GM12891 (cell line): ENCODE results near the gene SEC31A.
A peak's percentile ranks its signal among the peaks of the same experiment; 100 is the strongest.
"Not testable (repeated sequence)": the region's sequence is repeated elsewhere in the genome, so short reads cannot be mapped to it uniquely, and the experiment has no call there.

Source experiments
- DNase-seq: peaks from one replicate; pipeline ENCODE4 v3.0.0; 2011; ENCODE audit warnings: low spot score; ENCODE audit not compliant: insufficient read length
- FAIRE-seq: peaks from 2 replicates; lab custom pipeline; 2011; peaks lifted over from hg19 to GRCh38; lab: Jason Lieb, UNC
- PAX5 ChIP-seq: IDR thresholded peaks from 2 replicates; pipeline ENCODE4 v1.6.1; 2011; ENCODE audit warnings: low read length, moderate library complexity, mild to moderate bottlenecking; ENCODE audit not compliant: insufficient read depth, severe bottlenecking
- POLR2A ChIP-seq: IDR thresholded peaks from 2 replicates; pipeline ENCODE4 v1.6.1; 2011; ENCODE audit warnings: low read depth, low read length, control low read depth
- POLR2AphosphoS5 ChIP-seq: IDR thresholded peaks from 2 replicates; pipeline ENCODE4 v1.6.1; 2011; ENCODE audit warnings: low read depth, low read length, control low read depth
- POU2F2 ChIP-seq: IDR thresholded peaks from 2 replicates; pipeline ENCODE4 v1.6.1; 2011; ENCODE audit warnings: low read depth, mild to moderate bottlenecking, control low read depth, low read length, moderate library complexity
- SPI1 ChIP-seq: IDR thresholded peaks from 2 replicates; pipeline ENCODE4 v1.6.1; 2011; ENCODE audit warnings: low read depth, low read length, control low read depth
- TAF1 ChIP-seq: IDR thresholded peaks from 2 replicates; pipeline ENCODE4 v1.6.1; 2011; ENCODE audit warnings: low read depth, low read length, control low read depth

SEC31A gene

DNA sequence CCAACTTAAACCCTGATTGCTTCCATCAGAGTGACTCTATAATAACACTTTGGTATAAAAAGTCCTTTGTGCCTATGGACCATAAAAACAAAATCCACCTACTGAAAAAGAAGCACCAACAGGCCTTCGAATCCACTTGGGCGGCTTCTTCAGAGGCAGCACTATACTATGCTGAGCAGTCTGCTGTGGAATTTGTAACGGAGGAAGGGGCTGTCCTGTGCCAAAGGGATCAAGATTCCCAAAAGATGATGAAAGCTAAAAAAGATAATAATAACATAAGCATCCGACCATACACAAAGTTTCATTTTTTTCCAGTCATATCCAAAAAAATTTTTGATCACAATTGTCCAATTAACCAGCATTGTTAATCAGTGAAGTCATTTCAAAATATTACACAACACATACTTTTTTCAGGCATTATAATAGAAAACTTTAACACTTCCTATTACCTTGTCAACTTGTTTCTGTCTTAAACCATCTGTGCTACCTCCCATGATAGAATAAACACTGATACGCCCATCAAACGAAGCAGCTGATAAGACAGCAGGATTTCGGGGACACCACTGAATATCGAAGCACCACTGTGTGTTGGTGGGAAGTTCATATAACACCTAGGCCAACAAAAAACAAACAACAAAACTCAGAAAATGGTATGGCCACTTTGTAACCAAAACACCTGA lies 24.1 kb downstream of the SEC31A start:
- DNase-seq (no peak), FAIRE-seq (no peak)

DNA sequence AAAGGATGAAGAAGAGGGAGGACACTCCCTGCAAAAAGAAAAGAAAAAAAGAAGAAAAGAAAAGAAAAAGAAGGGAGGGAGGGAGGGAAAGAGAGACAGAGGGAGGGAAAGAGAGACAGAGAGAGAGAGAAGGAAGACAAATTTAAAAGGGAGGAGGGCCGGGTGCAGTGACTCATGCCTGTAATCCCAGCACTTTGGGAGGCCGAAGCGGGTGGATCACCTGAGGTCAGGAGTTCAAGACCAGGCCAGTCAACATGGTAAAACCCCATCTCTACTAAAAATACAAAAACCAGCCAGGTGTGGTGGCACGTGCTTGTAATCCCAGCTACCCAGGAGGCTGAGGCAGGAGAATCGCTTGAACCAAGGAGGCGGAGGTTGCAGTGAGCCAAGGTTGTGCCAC lies 24.9 kb downstream of the SEC31A start:
- not testable (repeated sequence) for FAIRE-seq, DNase-seq

More for the DNA sequence above, 24.1 kb downstream of the SEC31A start:
- TF ChIP-seq TAF1 (no peak), POLR2A (no peak), POLR2AphosphoS5 (no peak), PAX5 (no peak), SPI1 (no peak), POU2F2 (no peak)

DNA sequence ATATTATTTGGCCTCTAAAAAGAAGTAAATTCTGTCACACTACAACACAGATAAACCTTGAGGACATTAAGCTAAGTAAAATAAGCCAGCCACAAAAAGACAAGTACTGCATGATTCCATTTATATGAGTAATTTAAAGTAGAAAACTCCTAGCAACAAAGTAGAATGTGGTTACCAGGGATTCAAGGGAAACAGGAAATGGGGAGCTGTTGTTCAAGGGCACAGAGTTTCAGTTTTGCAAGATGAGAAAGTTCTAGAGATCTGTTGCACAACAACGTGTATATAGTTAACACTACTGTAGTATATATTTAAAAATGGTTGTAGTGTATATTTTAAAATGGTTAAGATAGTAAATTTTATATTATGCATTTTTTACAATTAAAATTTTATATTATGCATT lies 25.4 kb downstream of the SEC31A start:
- peak; percentile 23 for FAIRE-seq
- TF ChIP-seq TAF1 (no peak), POLR2AphosphoS5 (no peak), POU2F2 (no peak), POLR2A (no peak), PAX5 (no peak), SPI1 (peak; percentile 56)
- DNase-seq = no peak

DNA sequence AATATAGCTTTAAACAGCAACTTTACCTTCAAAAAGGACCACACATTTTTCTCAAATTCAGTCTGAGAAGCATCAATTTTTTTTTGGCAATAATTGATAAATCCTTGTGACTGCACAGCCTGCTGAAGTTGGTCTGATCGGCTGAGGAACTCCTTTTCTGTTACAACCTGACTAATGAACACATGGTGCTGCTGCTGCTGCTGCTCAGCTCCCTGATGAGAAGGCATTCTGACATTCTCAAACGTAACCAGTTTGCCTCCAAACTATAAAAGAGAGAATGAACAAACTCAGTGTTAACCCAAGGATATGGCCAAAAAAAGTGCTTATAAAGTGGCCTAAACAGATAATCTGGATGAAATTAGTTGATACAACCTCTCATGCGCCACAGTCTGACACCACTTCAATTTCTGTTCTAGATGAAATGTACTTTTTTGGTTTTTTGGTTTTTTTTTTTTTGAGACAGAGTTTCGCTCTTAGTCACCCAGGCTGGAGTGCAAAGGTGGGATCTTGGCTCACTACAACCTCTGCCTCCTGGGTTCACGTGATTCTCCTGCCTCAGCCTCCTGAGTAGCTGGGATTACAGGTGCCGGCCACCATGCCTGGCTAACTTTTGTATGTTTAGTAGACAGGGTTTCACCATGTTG lies 26.5 kb downstream of the SEC31A start:
- DNase-seq = no peak
- FAIRE-seq = peak; percentile 69
- TF ChIP-seq POLR2A (no peak), TAF1 (no peak), POLR2AphosphoS5 (no peak), POU2F2 (no peak), PAX5 (no peak), SPI1 (no peak)

DNA sequence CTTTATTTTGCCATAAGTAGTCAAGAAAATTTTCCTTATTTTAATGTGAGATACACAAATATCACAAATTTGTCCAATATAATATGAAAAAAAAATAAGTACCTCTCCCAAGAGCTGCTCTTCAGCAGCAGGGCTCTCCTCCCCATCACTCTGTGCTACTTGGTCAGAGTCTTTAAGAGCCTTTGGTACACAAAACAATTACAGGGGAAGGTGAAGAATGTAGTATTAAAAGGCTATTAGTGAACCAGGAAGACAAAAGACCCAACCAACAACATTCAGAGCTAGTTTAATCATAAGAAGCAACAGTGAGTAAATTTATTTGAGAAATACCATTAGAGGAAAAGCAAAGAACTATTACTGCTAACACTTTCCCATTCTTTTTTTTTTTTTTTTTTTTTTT lies 29.4 kb downstream of the SEC31A start:
- FAIRE-seq (no peak), DNase-seq (no peak)
- TF ChIP-seq PAX5 (no peak), TAF1 (no peak), POU2F2 (no peak), POLR2AphosphoS5 (no peak), SPI1 (no peak), POLR2A (no peak)

DNA sequence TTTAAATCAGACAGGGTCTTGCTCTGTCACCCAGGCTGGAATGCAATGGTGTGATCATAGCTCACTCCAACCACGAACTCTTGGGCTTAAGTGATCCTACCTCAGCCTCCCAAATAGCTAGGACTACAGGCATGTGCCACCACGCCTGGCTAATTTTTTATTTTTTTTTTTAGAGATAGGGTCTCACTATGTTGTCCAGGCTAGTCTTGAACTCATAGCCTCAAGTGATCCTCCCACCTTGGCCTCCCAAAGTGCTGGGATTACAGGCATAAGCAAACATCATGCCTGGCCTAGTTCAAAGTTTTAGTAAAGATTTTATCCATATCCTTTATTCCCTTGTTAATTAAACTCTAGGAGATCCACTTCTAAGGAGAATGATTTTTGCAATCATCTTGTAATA lies 30.5 kb downstream of the SEC31A start:
- not testable (repeated sequence) for DNase-seq, FAIRE-seq

DNA sequence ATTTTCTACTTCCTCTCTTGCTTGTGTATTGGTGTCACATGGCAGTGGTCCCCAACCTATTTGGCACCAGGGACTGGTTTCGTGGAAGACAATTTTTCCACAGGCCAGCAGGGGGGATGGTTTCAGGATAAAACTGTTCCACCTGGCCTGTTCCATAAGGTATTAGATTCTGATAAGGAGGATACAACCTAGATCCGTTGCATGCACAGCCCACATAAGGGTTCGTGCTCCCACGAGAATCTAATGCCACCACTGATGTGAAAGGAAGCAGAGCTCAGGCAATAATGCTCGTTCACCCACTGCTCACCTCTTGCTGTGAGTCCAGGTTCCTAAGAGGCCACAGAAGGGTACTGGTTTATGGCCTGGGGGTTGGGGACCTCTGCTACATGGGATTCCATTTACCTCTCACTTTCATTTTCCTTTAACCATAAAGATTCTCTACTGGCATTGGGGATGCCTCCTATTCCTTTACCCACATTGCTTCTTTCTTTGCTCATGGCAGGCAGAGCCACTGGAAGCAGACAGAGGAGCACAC lies 38.1 kb downstream of the SEC31A start:
- TF ChIP-seq POU2F2 = no peak
- no peak for TF ChIP-seq PAX5
- no peak for TF ChIP-seq POLR2AphosphoS5
- no peak for TF ChIP-seq SPI1
- TF ChIP-seq TAF1 = no peak
- no peak for TF ChIP-seq POLR2A

DNA sequence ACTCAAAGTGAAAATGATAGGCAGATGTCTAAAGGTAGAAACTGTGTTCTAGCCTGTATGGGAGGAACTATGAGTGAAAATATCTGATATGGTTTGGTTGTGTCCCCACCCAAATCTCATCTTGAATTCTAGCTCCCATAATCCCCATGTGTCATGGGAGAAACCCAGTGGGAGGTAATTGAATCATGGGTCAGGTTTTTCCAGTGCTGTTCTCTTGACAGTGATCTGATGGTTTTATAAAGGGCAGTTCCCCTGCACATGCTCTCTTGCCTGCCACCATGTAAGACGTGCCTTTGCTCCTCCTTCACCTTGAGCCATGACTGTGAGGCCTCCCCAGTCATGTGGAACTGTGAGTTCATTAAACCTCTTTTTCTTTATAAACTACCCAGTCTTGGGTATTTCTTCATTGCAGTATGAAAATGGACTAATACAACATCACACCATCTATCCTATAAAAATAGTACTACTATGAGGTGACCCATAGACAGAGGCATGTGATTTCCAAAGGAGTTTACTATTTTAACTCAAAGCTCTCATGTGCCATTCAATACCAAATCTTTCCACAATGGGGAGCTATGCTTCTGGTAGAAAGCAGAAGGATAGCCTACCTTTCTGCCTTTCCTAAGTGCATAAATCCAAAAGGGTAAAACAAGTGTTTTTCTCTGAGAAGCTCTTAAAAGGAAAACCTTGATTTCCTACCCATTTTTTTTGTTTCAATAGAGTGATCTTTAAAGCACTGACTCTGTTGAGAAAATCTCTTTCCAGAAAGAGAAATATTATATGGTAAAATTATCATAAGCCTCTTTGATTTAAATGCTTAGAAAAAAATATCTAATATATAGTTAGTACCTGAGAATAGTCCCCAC lies 38.8 kb downstream of the SEC31A start:
- no peak for TF ChIP-seq PAX5
- TF ChIP-seq TAF1 = no peak
- no peak for TF ChIP-seq POU2F2
- no peak for TF ChIP-seq POLR2A
- no peak for TF ChIP-seq SPI1
- no peak for TF ChIP-seq POLR2AphosphoS5
- FAIRE-seq (peak; percentile 65), DNase-seq (no peak)

More for the DNA sequence above, 38.1 kb downstream of the SEC31A start:
- FAIRE-seq (no peak), DNase-seq (no peak)

DNA sequence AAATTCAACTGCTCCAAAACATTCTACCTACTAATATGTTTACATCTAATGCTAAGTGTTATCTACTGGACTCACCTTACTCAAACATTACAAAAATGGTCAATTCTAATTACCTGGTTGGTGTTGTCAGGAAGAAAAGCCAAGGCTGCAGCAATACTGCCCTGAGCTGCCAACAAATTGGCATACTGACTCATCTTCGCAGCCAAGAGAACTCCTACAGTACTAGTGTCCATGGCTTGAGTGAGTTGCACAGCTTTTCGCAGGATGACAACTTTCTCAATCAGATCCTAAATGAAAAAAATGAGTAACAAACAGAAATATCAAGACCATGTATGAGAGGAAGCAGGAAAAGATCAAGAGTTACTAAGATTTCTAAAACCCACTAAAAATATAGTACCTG lies 39.6 kb downstream of the SEC31A start:
- TF ChIP-seq TAF1 (no peak), POLR2A (no peak)
- FAIRE-seq (no peak), DNase-seq (no peak)
